Breast epithelium (tissue), 4 donors: ENCODE measurements around the gene IGF1R. TPM values are rescaled to one million over a fixed set of nuclear protein-coding genes. Genes with fewer than 3 reads are reported as not detected.
A peak's percentile ranks its signal among the peaks of the same experiment; 100 is the strongest.

Experiments
- DNase-seq, 2 donors: peaks; one replicate each; pipeline ENCODE4 v3.0.0-alpha.2; 2019; ENCODE audit warnings: low spot score in 2 of 2
- H3K27ac ChIP-seq, 2 donors: fragments of 200-600 bp; sonication (generic) in 1 of 2; one replicate each; pipeline ENCODE4 v1.5.1; 2016 to 2019; ENCODE audit warnings: mild to moderate bottlenecking in 1 of 2
- H3K27me3 ChIP-seq, 2 donors: fragments of 200-600 bp; sonication (generic) in 1 of 2; one replicate each; pipeline versions ENCODE4 v1.5.1 to v1.6.0; 2017 to 2019; ENCODE audit warnings: control low read depth in 1 of 2, mild to moderate bottlenecking in 1 of 2
- H3K36me3 ChIP-seq: fragments of 200-600 bp; one replicate; pipeline ENCODE4 v1.5.1; 2019
- H3K4me1 ChIP-seq, 2 donors: fragments of 200-600 bp; sonication (generic); one replicate each; pipeline ENCODE4 v1.5.1; 2016 to 2019; ENCODE audit warnings: control low read depth in 1 of 2
- H3K4me3 ChIP-seq, 3 donors: fragments of 200-600 bp; sonication (generic); 1 replicate in 2 of 3; 2 replicates in 1 of 3; pipeline ENCODE4 v1.5.1; 2016 to 2019; ENCODE audit warnings: mild to moderate bottlenecking in 3 of 3, moderate library complexity in 2 of 3
- H3K9me3 ChIP-seq, 2 donors: fragments of 200-600 bp; sonication (generic) in 1 of 2; one replicate each; pipeline ENCODE4 v1.5.1; 2016 to 2019; ENCODE audit warnings: control low read depth in 1 of 2
- CTCF ChIP-seq, 3 donors: fragments of 450-650 bp; IDR thresholded peaks; one replicate each; pipeline ENCODE4 v1.5.1; 2016 to 2017; ENCODE audit warnings: antibody characterized with exemption in 3 of 3, mild to moderate bottlenecking in 3 of 3, moderate library complexity in 3 of 3
- POLR2A ChIP-seq: fragments of 450-650 bp; IDR thresholded peaks from one replicate; pipeline ENCODE4 v1.6.1; 2016; ENCODE audit warnings: antibody characterized with exemption, mild to moderate bottlenecking, moderate library complexity
- POLR2AphosphoS5 ChIP-seq, 3 donors: sonication (generic); formaldehyde crosslinking; IDR thresholded peaks; one replicate each; pipeline ENCODE4 v1.6.1; 2017; ENCODE audit warnings: antibody characterized with exemption in 3 of 3
- intact Hi-C: fragments of 100-400 bp; cut with DNase I; formaldehyde crosslinking; loops from one replicate; pipeline ENCODE4 v1.15.1; 2023; ENCODE audit warnings: low total_unique reads
- total RNA-seq, 3 donors: library from RNA; depleted of rRNA; stranded (reverse); fragments of >200 nt; gene quantifications; one replicate each; pipeline ENCODE4 v1.1.0, GENCODE V29; 2016

IGF1R gene
- total RNA-seq, 3 donors from 2014 or later: 61.8 to 146 (median 103) TPM

GRCh38 chr15:98758224-98758623, 109.9 kb downstream of the IGF1R start:
- H3K9me3 ChIP-seq: no peaks in the 10 kb centered on the region
- no peaks in the 10 kb centered on the region for H3K36me3 ChIP-seq
- no peaks in the 10 kb centered on the region for H3K27me3 ChIP-seq
- no peak for TF ChIP-seq POLR2AphosphoS5 (IDR thresholded peaks at IDR 0.05)
- TF ChIP-seq CTCF (IDR thresholded peaks at IDR 0.05): no peak
- no peak for TF ChIP-seq POLR2A
- peak overlapping the region in 1 of 2 donors; percentile 16 for H3K27ac ChIP-seq
- intact Hi-C loops: no loop called here
- H3K4me3 ChIP-seq: no peak overlapping the region
- DNase-seq: no peak
- peaks cover 0 to 9% of the 10 kb centered on the region in 2 donors for H3K4me1 ChIP-seq

- H3K9me3 ChIP-seq: no peaks in the 10 kb centered on the region
- no peak for TF ChIP-seq POLR2A
- no peak for TF ChIP-seq POLR2AphosphoS5 (IDR thresholded peaks at IDR 0.05)
- no peak for TF ChIP-seq CTCF (IDR thresholded peaks at IDR 0.05)
- intact Hi-C loops: no loop called here
- no peak overlapping the region for H3K27ac ChIP-seq
- no peaks in the 10 kb centered on the region for H3K27me3 ChIP-seq
- H3K4me3 ChIP-seq: no peak overlapping the region
- DNase-seq: no peak
- H3K4me1 ChIP-seq: peaks cover 0 to 9% of the 10 kb centered on the region in 2 donors
- no peaks in the 10 kb centered on the region for H3K36me3 ChIP-seq
These were observed 110.9 kb downstream of the IGF1R start for GRCh38 chr15:98759277-98759676.

- Histone ChIP-seq H3K27ac (peak overlapping the region; percentile 2 to 69), H3K9me3 (no peaks in the 10 kb centered on the region), H3K27me3 (no peaks in the 10 kb centered on the region), H3K36me3 (no peaks in the 10 kb centered on the region), H3K4me3 (no peak overlapping the region), H3K4me1 (peaks cover 0 to 9% of the 10 kb centered on the region in 2 donors)
- DNase-seq: peak; percentile 73 to 83
- intact Hi-C loops: no loop called here
- TF ChIP-seq POLR2AphosphoS5 (IDR thresholded peaks at IDR 0.05) (peak in 1 of 3 donors; percentile 36), CTCF (IDR thresholded peaks at IDR 0.05) (no peak), POLR2A (no peak)
These were observed 111.9 kb downstream of the IGF1R start for GRCh38 chr15:98760112-98760826.

- TF ChIP-seq POLR2AphosphoS5 (IDR thresholded peaks at IDR 0.05): no peak
- no peak for TF ChIP-seq CTCF (IDR thresholded peaks at IDR 0.05)
- TF ChIP-seq POLR2A: no peak
- Histone ChIP-seq H3K4me1 (peaks cover 0 to 9% of the 10 kb centered on the region in 2 donors), H3K27ac (peak overlapping the region; percentile 2 to 69)
These were observed 112.6 kb downstream of the IGF1R start for GRCh38 chr15:98760975-98761374.

GRCh38 chr15:98763179-98763578, 114.8 kb downstream of the IGF1R start:
- H3K27ac ChIP-seq: peak overlapping the region; percentile 70 to 84
- no peak overlapping the region for H3K4me3 ChIP-seq
- DNase-seq: peak in 1 of 2 donors; percentile 43
- H3K36me3 ChIP-seq: no peaks in the 10 kb centered on the region
- intact Hi-C loops: no loop called here
- H3K9me3 ChIP-seq: no peaks in the 10 kb centered on the region
- peaks cover 0 to 9% of the 10 kb centered on the region in 2 donors for H3K4me1 ChIP-seq
- no peaks in the 10 kb centered on the region for H3K27me3 ChIP-seq
- TF ChIP-seq POLR2AphosphoS5 (IDR thresholded peaks at IDR 0.05) (peak in 1 of 3 donors; percentile 31), CTCF (IDR thresholded peaks at IDR 0.05) (no peak)

More at GRCh38 chr15:98760975-98761374, 112.6 kb downstream of the IGF1R start:
- no peak for DNase-seq
- no peak overlapping the region for H3K4me3 ChIP-seq
- H3K9me3 ChIP-seq: no peaks in the 10 kb centered on the region
- H3K36me3 ChIP-seq: no peaks in the 10 kb centered on the region
- intact Hi-C loops: no loop called here
- no peaks in the 10 kb centered on the region for H3K27me3 ChIP-seq
